ENCODE results near the gene ALS2.

ALS2 gene

DNA sequence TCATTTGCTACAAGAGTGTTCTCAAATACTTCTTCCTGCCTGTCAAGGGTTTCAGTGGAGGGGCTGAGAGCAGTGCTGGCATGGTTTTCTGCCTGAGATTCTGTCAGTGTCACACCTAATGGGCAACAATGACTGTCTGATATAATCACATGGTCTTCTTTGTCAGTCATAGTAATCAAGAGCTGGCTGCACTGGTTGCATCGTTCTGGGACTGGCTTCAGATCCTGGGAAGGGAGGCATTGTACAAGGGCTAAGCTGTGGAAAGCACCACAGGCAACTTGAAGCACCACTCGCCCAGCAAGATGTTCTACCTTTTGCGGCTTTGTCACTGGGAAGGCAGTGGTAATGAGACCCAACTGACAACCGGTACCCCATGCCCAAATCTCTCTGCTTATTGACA, 19.6 kb downstream of the ALS2 start:
- in situ Hi-C loops (cut with HindIII; ENCODE audit: low sequenced_read_pairs) = no loop called here
- no peak for DNase-seq (ENCODE audit: low read depth)
- no peak overlapping the region for H3K4me3 ChIP-seq (ENCODE audit: low read depth, low read length)
- TF ChIP-seq, protein P1, sequence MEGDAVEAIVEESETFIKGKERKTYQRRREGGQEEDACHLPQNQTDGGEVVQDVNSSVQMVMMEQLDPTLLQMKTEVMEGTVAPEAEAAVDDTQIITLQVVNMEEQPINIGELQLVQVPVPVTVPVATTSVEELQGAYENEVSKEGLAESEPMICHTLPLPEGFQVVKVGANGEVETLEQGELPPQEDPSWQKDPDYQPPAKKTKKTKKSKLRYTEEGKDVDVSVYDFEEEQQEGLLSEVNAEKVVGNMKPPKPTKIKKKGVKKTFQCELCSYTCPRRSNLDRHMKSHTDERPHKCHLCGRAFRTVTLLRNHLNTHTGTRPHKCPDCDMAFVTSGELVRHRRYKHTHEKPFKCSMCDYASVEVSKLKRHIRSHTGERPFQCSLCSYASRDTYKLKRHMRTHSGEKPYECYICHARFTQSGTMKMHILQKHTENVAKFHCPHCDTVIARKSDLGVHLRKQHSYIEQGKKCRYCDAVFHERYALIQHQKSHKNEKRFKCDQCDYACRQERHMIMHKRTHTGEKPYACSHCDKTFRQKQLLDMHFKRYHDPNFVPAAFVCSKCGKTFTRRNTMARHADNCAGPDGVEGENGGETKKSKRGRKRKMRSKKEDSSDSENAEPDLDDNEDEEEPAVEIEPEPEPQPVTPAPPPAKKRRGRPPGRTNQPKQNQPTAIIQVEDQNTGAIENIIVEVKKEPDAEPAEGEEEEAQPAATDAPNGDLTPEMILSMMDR (IDR thresholded peaks at IDR 0.05; ENCODE audit: low read depth, low read length, missing control alignments) = no peak

DNA sequence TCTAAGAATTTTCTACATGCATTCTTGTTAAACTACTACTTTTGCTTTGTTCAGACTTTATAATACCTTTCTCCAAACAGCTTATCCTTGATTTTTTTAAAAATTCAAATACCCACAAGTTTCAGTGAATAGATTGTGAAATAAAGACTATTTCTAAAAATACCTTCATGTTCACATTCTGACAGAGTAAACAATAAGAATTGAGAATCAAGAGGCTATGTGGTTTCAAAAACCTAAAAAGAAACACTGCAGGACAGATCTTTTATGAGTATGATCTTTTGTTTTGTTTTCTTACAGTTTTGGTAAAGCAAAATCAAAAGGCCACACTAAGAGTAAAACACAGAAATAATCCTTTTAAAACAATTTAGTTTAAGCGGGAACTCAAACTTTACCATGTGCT, 21.2 kb downstream of the ALS2 start:
- TF ChIP-seq, protein P1 (IDR thresholded peaks at IDR 0.05; ENCODE audit: low read depth, low read length, missing control alignments) = no peak
- in situ Hi-C loops (cut with HindIII; ENCODE audit: low sequenced_read_pairs) = no loop called here
- H3K4me3 ChIP-seq (ENCODE audit: low read depth, low read length) = no peak overlapping the region
- DNase-seq (ENCODE audit: low read depth) = no peak

DNA sequence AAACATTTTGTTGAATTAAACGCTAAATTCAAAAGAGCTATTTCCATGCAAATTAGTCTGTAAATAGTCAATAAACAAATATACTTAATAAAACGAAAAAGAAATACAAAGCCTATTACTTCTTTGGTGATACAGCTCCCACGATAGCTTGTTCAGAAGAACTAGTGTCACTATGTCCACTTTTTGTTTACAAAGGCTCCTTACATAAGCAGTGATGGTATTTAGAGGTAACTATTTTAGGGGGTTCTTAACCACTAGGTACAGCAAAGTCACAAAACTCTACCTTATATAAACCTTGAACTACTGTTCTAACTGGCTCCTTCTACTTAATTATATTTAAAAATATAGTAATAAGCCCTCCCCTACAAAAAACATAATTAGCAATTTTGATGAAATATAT, 21.9 kb downstream of the ALS2 start:
- no peak overlapping the region for H3K4me3 ChIP-seq (ENCODE audit: low read depth, low read length)
- in situ Hi-C loops (cut with HindIII; ENCODE audit: low sequenced_read_pairs) = no loop called here
- TF ChIP-seq, protein P1 (IDR thresholded peaks at IDR 0.05; ENCODE audit: low read depth, low read length, missing control alignments) = no peak
- DNase-seq (ENCODE audit: low read depth) = no peak

DNA sequence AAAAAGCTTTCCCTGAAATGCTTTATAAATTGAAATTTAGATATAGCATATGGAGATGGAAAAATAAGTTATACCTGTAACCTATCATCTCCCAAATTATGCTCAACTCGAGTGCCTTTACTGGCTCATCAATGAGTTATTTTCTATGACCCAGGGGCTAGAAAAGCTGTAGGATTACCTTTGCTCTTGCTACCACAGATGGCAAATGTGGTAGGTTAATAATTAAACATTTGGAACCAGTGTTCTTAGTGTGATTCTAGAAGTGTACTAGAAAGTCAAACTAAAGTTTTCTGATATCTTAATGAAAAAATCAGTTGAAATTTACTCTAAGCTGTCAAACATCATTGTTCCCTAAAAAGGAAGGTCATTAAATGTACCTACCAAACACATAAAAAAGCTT, 22.5 kb downstream of the ALS2 start:
- DNase-seq (ENCODE audit: low read depth) = no peak
- TF ChIP-seq, protein P1 (IDR thresholded peaks at IDR 0.05; ENCODE audit: low read depth, low read length, missing control alignments) = no peak
- in situ Hi-C loops (cut with HindIII; ENCODE audit: low sequenced_read_pairs) = no loop called here
- H3K4me3 ChIP-seq (ENCODE audit: low read depth, low read length) = no peak overlapping the region

DNA sequence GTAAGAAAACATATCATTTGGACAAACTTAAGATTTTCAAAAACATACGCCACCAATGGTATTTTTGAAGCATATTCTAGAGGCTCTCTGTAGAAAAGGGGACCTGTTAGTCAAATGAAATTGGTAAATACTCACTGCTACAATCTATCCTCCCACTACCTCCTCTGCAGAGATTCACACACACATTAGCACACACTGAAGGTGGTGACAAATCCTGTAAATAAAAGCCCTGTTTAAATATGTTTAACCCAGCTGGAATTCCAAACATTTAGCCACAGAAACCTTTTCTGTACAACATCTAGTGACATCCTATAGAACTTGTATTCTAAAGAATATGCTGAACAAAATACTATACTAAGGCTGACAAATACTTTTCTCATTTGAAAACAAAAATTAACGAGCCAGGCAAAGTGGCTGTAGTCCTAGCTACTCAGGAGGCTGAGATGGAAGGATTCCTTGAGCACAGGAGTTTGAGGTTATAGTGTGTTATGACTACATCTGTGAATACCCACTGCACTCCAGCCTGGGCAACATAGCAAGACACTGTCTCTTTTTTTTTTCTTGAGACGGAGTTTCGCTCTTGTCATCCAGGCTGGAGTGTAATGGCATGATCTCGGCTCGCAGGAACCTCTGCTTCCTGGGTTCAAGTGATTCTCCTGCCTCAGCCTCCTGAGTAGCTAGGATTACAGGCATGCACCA, 25.9 kb downstream of the ALS2 start:
- no peak for DNase-seq (ENCODE audit: low read depth)
- in situ Hi-C loops (cut with HindIII; ENCODE audit: low sequenced_read_pairs) = no loop called here
- TF ChIP-seq, protein P1 (IDR thresholded peaks at IDR 0.05; ENCODE audit: low read depth, low read length, missing control alignments) = no peak
- H3K4me3 ChIP-seq (ENCODE audit: low read depth, low read length) = no peak overlapping the region

DNA sequence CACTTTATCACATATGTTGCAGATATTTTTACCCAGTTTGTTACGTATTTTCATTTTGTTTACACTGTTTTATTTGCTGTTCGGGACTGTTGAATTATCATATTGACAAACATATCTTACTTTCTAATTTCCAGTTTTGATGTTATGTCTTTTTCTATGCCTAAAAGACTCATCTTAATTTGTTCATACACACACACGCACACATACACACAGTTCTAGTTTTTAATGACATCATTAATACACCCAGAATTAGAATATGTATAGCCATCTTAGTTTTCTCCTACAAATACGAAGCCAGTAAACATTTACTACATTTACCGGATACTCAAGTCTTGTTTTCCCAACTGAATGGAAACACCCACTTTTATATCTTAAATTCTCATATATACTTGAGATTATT, 29.2 kb downstream of the ALS2 start:
- no peak overlapping the region for H3K4me3 ChIP-seq (ENCODE audit: low read depth, low read length)
- DNase-seq (ENCODE audit: low read depth) = no peak
- in situ Hi-C loops (cut with HindIII; ENCODE audit: low sequenced_read_pairs) = no loop called here
- TF ChIP-seq, protein P1 (IDR thresholded peaks at IDR 0.05; ENCODE audit: low read depth, low read length, missing control alignments) = no peak

Data from astrocyte of the cerebellum (primary cell).